HepG2 (cell line): Measurements from ENCODE around the gene PKNOX2. TPM values are rescaled to one million over a fixed set of nuclear protein-coding genes. Genes with fewer than 3 reads are reported as not detected.

ENCODE experiments used
- ATAC-seq: fragments of 200-7000 bp; cut with Tn5 transposase; 3 replicates; pipeline ENCODE4 v1.9.1; 2020; ENCODE audit warnings: mild to moderate bottlenecking, moderate library complexity
- BruUV-seq: library from RNA; stranded (reverse); fragments of 400-500 nt; replicated peaks from 2 replicates; lab custom pipeline; 2021; lab: Mats Ljungman, UMichigan
- CTCF ChIA-PET: fragments of 300-600 bp; formaldehyde crosslinking; extraction: SDS; loops from one replicate; lab custom pipeline; 2021; ENCODE audit warnings: low total read pairs, inconsistent platforms, low intra/inter-chr PET ratio; lab: Yijun Ruan, JAX
- POLR2A ChIA-PET: fragments of 350-600 bp; sonication (Branson Sonifier 250); formaldehyde crosslinking; loops from one replicate; lab custom pipeline; 2020; ENCODE audit warnings: antibody characterized with exemption, inconsistent platforms; lab: Yijun Ruan, JAX
- DNase-seq: peaks from one replicate; pipeline ENCODE4 v3.0.0-alpha.2; 2015; ENCODE audit warnings: low spot score
- FAIRE-seq: peaks from 3 replicates; lab custom pipeline; 2011; peaks lifted over from hg19 to GRCh38; lab: Jason Lieb, UNC
- H2AFZ ChIP-seq: one replicate; pipeline ENCODE4 v1.6.1; 2011; ENCODE audit warnings: low read length, inconsistent platforms
- H3K27ac ChIP-seq: fragments of 300-600 bp; 3 replicates; pipeline ENCODE4 v1.8.0; 2011; ENCODE audit warnings: mixed run types, mild to moderate bottlenecking, mixed read lengths, low read length, inconsistent platforms; ENCODE audit not compliant: insufficient read depth; ENCODE audit errors: extremely low read length
- H3K27me3 ChIP-seq, 2 experiments: fragments of 200-600 bp in 1 of 2; 2 replicates in 1 of 2; 3 replicates in 1 of 2; pipeline versions ENCODE4 v1.6.0 to v1.8.0; 2011; ENCODE audit warnings: low read length in 2 of 2, mild to moderate bottlenecking in 2 of 2, moderate library complexity in 2 of 2, inconsistent platforms in 1 of 2; ENCODE audit not compliant: insufficient read depth in 2 of 2, control insufficient read depth in 1 of 2
- H3K36me3 ChIP-seq, 2 experiments: fragments of 200-600 bp in 1 of 2; replicated peaks in 1 of 2; 2 replicates in 1 of 2; 3 replicates in 1 of 2; pipeline versions ENCODE4 v1.5.1 to v1.8.0; 2011; ENCODE audit warnings: low read length in 2 of 2, inconsistent platforms in 1 of 2; ENCODE audit not compliant: insufficient read depth in 2 of 2, control insufficient read depth in 1 of 2
- H3K4me1 ChIP-seq: 2 replicates; pipeline ENCODE4 v1.5.1; 2012; ENCODE audit warnings: low read length, inconsistent platforms; ENCODE audit not compliant: insufficient read depth
- H3K4me2 ChIP-seq: 2 replicates; pipeline ENCODE4 v1.6.0; 2011; ENCODE audit warnings: low read depth, low read length, inconsistent platforms
- H3K4me3 ChIP-seq, 3 experiments: fragments of 200-600 bp in 1 of 3; sonication (generic), shearing (Covaris generic) in 1 of 3; replicated peaks in 1 of 3; 2 replicates each; pipeline ENCODE4 v1.5.1; 2011 to 2016; ENCODE audit warnings: low read length in 3 of 3, inconsistent platforms in 2 of 3, low read depth in 2 of 3, mild to moderate bottlenecking in 2 of 3, control low read depth in 1 of 3, mixed read lengths in 1 of 3; ENCODE audit not compliant: insufficient read depth in 1 of 3
- H3K79me2 ChIP-seq: one replicate; pipeline ENCODE4 v1.6.1; 2011; ENCODE audit warnings: low read length, inconsistent platforms; ENCODE audit not compliant: insufficient read depth
- H3K9ac ChIP-seq: 2 replicates; pipeline ENCODE4 v1.6.0; 2011; ENCODE audit warnings: mild to moderate bottlenecking, low read depth, low read length, inconsistent platforms; ENCODE audit not compliant: insufficient read depth
- H3K9me3 ChIP-seq: 2 replicates; pipeline ENCODE4 v1.5.1; 2012; ENCODE audit warnings: mild to moderate bottlenecking, low read length
- H4K20me1 ChIP-seq: 2 replicates; pipeline ENCODE4 v1.6.0; 2011; ENCODE audit warnings: inconsistent platforms, mild to moderate bottlenecking, low read length, moderate library complexity; ENCODE audit not compliant: insufficient read depth
- ATF7 ChIP-seq, 2 experiments: fragments of 450-650 bp in 1 of 2; sonication (generic) in 1 of 2; formaldehyde crosslinking in 1 of 2; IDR thresholded peaks; 2 replicates each; pipeline versions ENCODE4 v1.4.0 to v1.6.1; 2016 to 2020; ENCODE audit warnings: antibody characterized with exemption in 1 of 2, mild to moderate bottlenecking in 1 of 2, missing genetic modification reagents in 1 of 2
- SP5 ChIP-seq: IDR thresholded peaks from 2 replicates; pipeline ENCODE4 v1.6.1; 2016; ENCODE audit warnings: low read depth, borderline replicate concordance
- ZBTB3 ChIP-seq: sonication (generic); formaldehyde crosslinking; IDR thresholded peaks from 2 replicates; pipeline ENCODE4 v1.4.0; 2020; ENCODE audit warnings: low read depth, mild to moderate bottlenecking, moderate library complexity, missing genetic modification reagents, borderline replicate concordance
- ZNF17 ChIP-seq: sonication (generic); formaldehyde crosslinking; IDR thresholded peaks from 2 replicates; pipeline ENCODE4 v1.5.0; 2020; ENCODE audit warnings: mild to moderate bottlenecking, missing genetic modification reagents
- whole genome bisulfite sequencing: methylation state at CpG from one replicate; pipeline ENCODE4 v1.1.6; 2017; ENCODE audit warnings: low lambda C conversion rate; 5-methylcytosine and 5-hydroxymethylcytosine counted together
- in situ Hi-C: cut with HindIII; loops from 2 replicates; pipeline ENCODE4 v1.10.0; 2017; ENCODE audit warnings: low pct_unique_long_range_greater_than_20kb; ENCODE audit not compliant: extremely low pct_ligation_motif_present
- intact Hi-C: fragments of 100-400 bp; cut with micrococcal nuclease; formaldehyde crosslinking; loops from one replicate; pipeline ENCODE4 v1.10.0; 2022; ENCODE audit not compliant: unreplicated experiment
- polyA plus RNA-seq, 8 experiments: library from polyadenylated mRNA; depleted of rRNA in 3 of 8; stranded (reverse) in 7 of 8; unstranded in 1 of 8; fragments of >200 nt; fragmentation: Illumina TruSeq in 4 of 8; extraction: Trizol in 4 of 8; gene quantifications; 2 replicates each; pipeline versions ENCODE4 v1.2.1 to v1.2.3, GENCODE V29; 2011 to 2016; ENCODE audit warnings: low read depth in 4 of 8, missing spikeins in 1 of 8, mixed read lengths in 1 of 8; ENCODE audit not compliant: insufficient read depth in 1 of 8
- total RNA-seq, 5 experiments: library from RNA; depleted of rRNA; stranded (reverse); fragments of >200 nt; fragmentation: Illumina TruSeq; extraction: Trizol; gene quantifications; 2 replicates each; pipeline ENCODE4 v1.2.3, GENCODE V29; 2016; ENCODE audit warnings: low read depth in 1 of 5
- TF ChIP-seq, protein P1 (sequence below): sonication (generic); formaldehyde crosslinking; IDR thresholded peaks from 2 replicates; pipeline ENCODE4 v1.5.0; 2020; ENCODE audit warnings: mild to moderate bottlenecking, missing genetic modification reagents

PKNOX2 gene
- total and polyA plus RNA-seq, 2 of the 13 experiments (the other 11 are each of a cell fraction or from before 2014, with no cell fraction given) = not detected

DNA sequence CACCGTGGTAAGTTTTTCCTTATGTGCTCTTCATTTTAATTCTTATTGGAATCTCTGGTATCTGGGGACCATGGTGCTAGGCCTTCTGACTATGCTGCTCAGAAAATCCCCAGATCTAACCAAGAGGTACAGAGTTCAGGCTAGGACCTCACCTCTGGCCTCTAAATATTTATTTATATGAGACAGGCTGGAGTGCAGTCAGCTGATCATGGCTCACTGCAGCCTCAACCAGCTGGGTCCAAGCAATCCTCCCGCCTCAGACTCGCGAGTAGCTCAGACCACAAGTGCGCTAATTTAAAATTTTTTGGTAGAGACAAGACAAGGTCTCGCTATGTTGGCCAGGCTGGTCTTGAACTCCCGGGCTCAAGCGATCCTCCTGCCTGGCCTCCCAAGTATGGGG is 38.4 kb downstream of the PKNOX2 start (continued):
- TF ChIP-seq, protein P1, sequence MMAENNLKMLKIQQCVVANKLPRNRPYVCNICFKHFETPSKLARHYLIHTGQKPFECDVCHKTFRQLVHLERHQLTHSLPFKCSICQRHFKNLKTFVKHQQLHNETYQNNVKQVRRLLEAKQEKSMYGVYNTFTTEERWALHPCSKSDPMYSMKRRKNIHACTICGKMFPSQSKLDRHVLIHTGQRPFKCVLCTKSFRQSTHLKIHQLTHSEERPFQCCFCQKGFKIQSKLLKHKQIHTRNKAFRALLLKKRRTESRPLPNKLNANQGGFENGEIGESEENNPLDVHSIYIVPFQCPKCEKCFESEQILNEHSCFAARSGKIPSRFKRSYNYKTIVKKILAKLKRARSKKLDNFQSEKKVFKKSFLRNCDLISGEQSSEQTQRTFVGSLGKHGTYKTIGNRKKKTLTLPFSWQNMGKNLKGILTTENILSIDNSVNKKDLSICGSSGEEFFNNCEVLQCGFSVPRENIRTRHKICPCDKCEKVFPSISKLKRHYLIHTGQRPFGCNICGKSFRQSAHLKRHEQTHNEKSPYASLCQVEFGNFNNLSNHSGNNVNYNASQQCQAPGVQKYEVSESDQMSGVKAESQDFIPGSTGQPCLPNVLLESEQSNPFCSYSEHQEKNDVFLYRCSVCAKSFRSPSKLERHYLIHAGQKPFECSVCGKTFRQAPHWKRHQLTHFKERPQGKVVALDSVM = peak; percentile 93

DNA sequence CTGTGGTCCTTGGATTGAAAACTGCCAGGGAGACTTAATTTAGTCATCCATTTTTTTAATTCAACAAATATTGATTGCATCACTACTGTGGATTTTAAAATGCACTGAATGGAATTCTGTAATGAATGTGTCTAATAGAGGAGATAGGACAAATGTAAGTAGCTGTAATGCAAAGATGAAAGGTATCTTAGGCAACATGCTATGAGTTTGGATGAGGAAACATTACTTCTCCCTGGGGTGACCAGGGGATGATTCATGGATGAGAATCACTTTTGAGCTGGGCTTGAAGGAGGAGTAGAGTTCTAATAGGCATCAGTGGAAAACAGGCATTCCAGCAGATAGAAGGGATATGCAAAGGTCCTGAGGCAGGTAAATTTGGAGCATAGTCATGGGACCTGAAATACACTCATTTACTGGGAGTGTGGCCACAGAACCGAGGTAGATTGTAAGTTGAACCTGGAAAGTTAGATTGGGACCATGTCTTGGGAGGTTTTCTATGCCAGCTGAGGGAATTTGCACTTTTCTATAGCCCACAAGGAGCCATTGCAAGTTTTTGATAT is 43.4 kb downstream of the PKNOX2 start:
- WGBS = 0% methylated on average over 1 of the region's 1 CpG
- in situ Hi-C loops = no loop called here
- Histone ChIP-seq H3K9ac (no peak overlapping the region), H2AFZ (no peak overlapping the region), H3K4me2 (no peak overlapping the region), H3K4me1 (peaks cover 27% of the 10 kb centered on the region), H3K36me3 (no peaks in the 10 kb centered on the region), H3K79me2 (no peaks in the 10 kb centered on the region), H3K9me3 (no peaks in the 10 kb centered on the region), H3K4me3 (no peak overlapping the region), H3K27ac (no peak overlapping the region), H3K27me3 (peaks cover 0 to 6% of the 10 kb centered on the region in 2 experiments; a peak in 2 of 5 replicates), H4K20me1 (no peaks in the 10 kb centered on the region)
- DNase-seq = no peak
- intact Hi-C loops = no loop called here
- no TSS peak for BruUV-seq
- no peak for FAIRE-seq
- TF ChIP-seq ZNF17 (no peak), SP5 (CRISPR knock-in tag) (no peak), ZBTB3 (no peak), ATF7 (IDR thresholded peaks at IDR 0.05) (0 out of 2 replicates have a peak, but pooled peaks have one; percentile 1), ATF7 (CRISPR knock-in tag; IDR thresholded peaks at IDR 0.05) (no peak)
- ATAC-seq = no peak
- CTCF ChIA-PET = no interaction called here
- POLR2A ChIA-PET = no interaction called here
